GM23338 (cell line): ENCODE data around the gene COBLL1.

ENCODE experiments used
- CREB1 ChIP-seq: fragments of 250-450 bp; sonication (Bioruptor Pico); IDR thresholded peaks from 2 replicates; pipeline ENCODE4 v1.5.0; 2020; ENCODE audit warnings: low read depth, mild to moderate bottlenecking, moderate library complexity
- CTCF ChIP-seq, 2 experiments: fragments of 200-600 bp in 1 of 2; sonication (generic) in 1 of 2; conservative IDR thresholded peaks; 2 replicates each; pipeline versions ENCODE4 v1.5.1 to v1.6.1; 2016 to 2017; ENCODE audit warnings: antibody characterized with exemption in 2 of 2, low read depth in 2 of 2, mild to moderate bottlenecking in 2 of 2, moderate library complexity in 1 of 2
- ETS1 ChIP-seq: IDR thresholded peaks from 2 replicates; pipeline ENCODE4 v1.6.1; 2016; ENCODE audit warnings: antibody characterized with exemption
- EZH2 ChIP-seq: fragments of 200-600 bp; sonication (generic); IDR thresholded peaks from one replicate; pipeline ENCODE4 v1.8.0; 2017; ENCODE audit warnings: antibody characterized with exemption, mild to moderate bottlenecking, low read depth; ENCODE audit not compliant: unreplicated experiment
- EZH2phosphoT487 ChIP-seq: fragments of 200-600 bp; sonication (generic); IDR thresholded peaks from one replicate; pipeline ENCODE4 v1.8.1; 2018; ENCODE audit warnings: antibody characterized with exemption; ENCODE audit not compliant: unreplicated experiment
- JUNB ChIP-seq: IDR thresholded peaks from one replicate; pipeline ENCODE4 v1.6.1; 2016; ENCODE audit warnings: antibody characterized with exemption; ENCODE audit not compliant: unreplicated experiment
- NANOG ChIP-seq: IDR thresholded peaks from 2 replicates; pipeline ENCODE4 v1.6.1; 2016; ENCODE audit warnings: antibody characterized with exemption, borderline replicate concordance
- POLR2AphosphoS5 ChIP-seq: IDR thresholded peaks from 2 replicates; pipeline ENCODE4 v1.6.1; 2016; ENCODE audit warnings: antibody characterized with exemption, low read depth
- REST ChIP-seq: IDR thresholded peaks from one replicate; pipeline ENCODE4 v1.6.1; 2018; ENCODE audit warnings: antibody characterized with exemption; ENCODE audit not compliant: unreplicated experiment
- ZNF331 ChIP-seq: fragments of 250-450 bp; sonication (Bioruptor Pico); IDR thresholded peaks from 2 replicates; pipeline ENCODE4 v1.5.0; 2020; ENCODE audit warnings: low read depth, mild to moderate bottlenecking, moderate library complexity

- TF ChIP-seq CTCF (conservative IDR thresholded peaks at IDR 0.05; ENCODE audit: low read depth in 2 of 2) (no peak), JUNB (no peak), CREB1 (CRISPR knock-in tag) (no peak), EZH2phosphoT487 (no peak), REST (no peak), POLR2AphosphoS5 (no peak), EZH2 (no peak), ETS1 (no peak), ZNF331 (CRISPR knock-in tag) (no peak), NANOG (no peak)
These were observed 59.3 kb downstream of the COBLL1 start for GRCh38 chr2:164782323-164782722.
